K562 (cell line): ENCODE measurements around the gene OR56A3. TPM values are rescaled to one million over a fixed set of nuclear protein-coding genes. Genes with fewer than 3 reads are reported as not detected.

Experiments
- ARID1B ChIP-seq: fragments of 450-650 bp; IDR thresholded peaks from 2 replicates; pipeline ENCODE4 v1.6.1; 2016; ENCODE audit warnings: antibody characterized with exemption, mild to moderate bottlenecking, inconsistent platforms
- E4F1 ChIP-seq: fragments of 250-450 bp; sonication (Bioruptor Pico); IDR thresholded peaks from 2 replicates; pipeline ENCODE4 v1.5.0; 2021; ENCODE audit warnings: mild to moderate bottlenecking, borderline replicate concordance
- REST ChIP-seq, 2 experiments: fragments of 450-650 bp; formaldehyde crosslinking in 1 of 2; IDR thresholded peaks; 2 replicates each; pipeline versions ENCODE4 v1.4.0 to v1.6.1; 2014 to 2020; ENCODE audit warnings: mild to moderate bottlenecking in 2 of 2, borderline replicate concordance in 1 of 2, low read depth in 1 of 2
- polyA plus RNA-seq, 8 experiments: library from polyadenylated mRNA; depleted of rRNA in 4 of 8; stranded (reverse) in 5 of 8; unstranded in 3 of 8; fragments of >200 nt; fragmentation: Nextera tagmentation in 2 of 8; fragmentation: Illumina TruSeq in 1 of 8; extraction: Ambion mirVana in 2 of 8; extraction: Trizol in 1 of 8; gene quantifications; 2 replicates each; pipeline versions ENCODE4 v1.2.1 to v1.2.3, GENCODE V29; 2011 to 2014; ENCODE audit warnings: inconsistent platforms in 1 of 8, missing spikeins in 1 of 8
- total RNA-seq, 7 experiments: library from RNA; depleted of rRNA in 6 of 7; stranded (reverse); fragments of >200 nt in 6 of 7; fragmentation: Illumina TruSeq in 2 of 7; extraction: Trizol in 2 of 7; gene quantifications; 2 replicates each; pipeline versions ENCODE4 v1.2.1 to v1.2.3, GENCODE V29; 2011 to 2021; ENCODE audit warnings: low replicate concordance in 1 of 7

Gene OR56A3
- total and polyA plus RNA-seq, 9 of the 15 experiments (the other 6 are each of a cell fraction or from before 2014, with no cell fraction given), result not detected

- TF ChIP-seq REST (IDR thresholded peaks at IDR 0.05; ENCODE audit: borderline replicate concordance) (no peak), REST (CRISPR knock-in tag; IDR thresholded peaks at IDR 0.05; ENCODE audit: low read depth) (no peak), ARID1B (no peak), E4F1 (CRISPR knock-in tag) (no peak)
Measured at GRCh38 chr11:5892908-5893307, 49.1 kb upstream of the OR56A3 start, which contains the start of gene OR52E5 (continued).
